ENCODE data around the gene NTN5.
"Not testable (repeated sequence)": the region's sequence is repeated elsewhere in the genome, so short reads cannot be mapped to it uniquely, and the experiment has no call there.

Gene NTN5

GRCh38 chr19:48639483-48640375, 33.1 kb downstream of the NTN5 start:
- no peak for DNase-seq

GRCh38 chr19:48638831-48639381, 33.9 kb downstream of the NTN5 start:
- DNase-seq: no peak

- peak; percentile 83 for DNase-seq
Observed at GRCh38 chr19:48637948-48638830, 34.6 kb downstream of the NTN5 start.

GRCh38 chr19:48637449-48637947, 35.3 kb downstream of the NTN5 start:
- peak; percentile 85 for DNase-seq

GRCh38 chr19:48636859-48637448, 35.9 kb downstream of the NTN5 start, which contains the start of gene DBP:
DBP (minus strand) TSS chr19:48637379; CDS start chr19:48636994, 385 bp downstream.
- no peak for DNase-seq

- no peak for DNase-seq
Observed at GRCh38 chr19:48635966-48636858, 36.6 kb downstream of the NTN5 start.

DNA sequence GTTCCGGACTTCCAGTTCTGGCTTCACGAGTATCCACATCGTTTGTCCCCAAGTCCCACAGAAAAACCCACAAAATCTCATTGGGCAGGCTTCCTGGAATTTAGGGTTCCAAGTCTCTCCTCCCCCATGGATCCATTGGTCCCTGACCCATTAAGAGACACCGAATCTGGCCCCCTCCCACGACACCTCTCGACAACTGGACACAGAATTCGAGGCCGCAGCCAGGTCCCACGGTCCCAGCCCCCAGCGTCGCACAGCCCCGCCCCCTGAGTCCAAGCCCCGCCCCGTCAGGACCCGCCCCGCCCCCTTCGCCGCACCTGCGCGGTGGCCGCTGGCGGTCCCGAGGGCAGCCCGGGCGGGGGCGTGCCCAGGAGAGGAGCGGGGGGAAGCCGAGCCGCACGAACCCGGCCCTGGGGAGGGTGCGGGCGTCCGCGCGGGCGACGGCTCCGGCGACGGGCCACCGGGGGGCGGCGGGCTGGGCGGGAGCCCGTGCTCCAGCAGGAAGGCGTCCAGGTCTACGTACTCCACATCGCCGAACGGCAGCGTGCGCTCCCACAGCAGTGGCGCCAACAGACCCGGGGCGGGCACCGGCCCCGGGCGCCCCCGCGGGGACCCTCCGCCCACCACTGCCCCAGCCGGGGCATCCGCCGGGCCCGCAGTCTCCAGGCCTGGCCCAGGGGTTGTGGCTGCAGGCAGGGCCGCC, 37.4 kb downstream of the NTN5 start:
- DNase-seq: no peak

GRCh38 chr19:48634424-48635262, 38.2 kb downstream of the NTN5 start:
- DNase-seq: peak; percentile 69

- DNase-seq: no peak
Observed at GRCh38 chr19:48634036-48634342, 38.8 kb downstream of the NTN5 start.

DNA sequence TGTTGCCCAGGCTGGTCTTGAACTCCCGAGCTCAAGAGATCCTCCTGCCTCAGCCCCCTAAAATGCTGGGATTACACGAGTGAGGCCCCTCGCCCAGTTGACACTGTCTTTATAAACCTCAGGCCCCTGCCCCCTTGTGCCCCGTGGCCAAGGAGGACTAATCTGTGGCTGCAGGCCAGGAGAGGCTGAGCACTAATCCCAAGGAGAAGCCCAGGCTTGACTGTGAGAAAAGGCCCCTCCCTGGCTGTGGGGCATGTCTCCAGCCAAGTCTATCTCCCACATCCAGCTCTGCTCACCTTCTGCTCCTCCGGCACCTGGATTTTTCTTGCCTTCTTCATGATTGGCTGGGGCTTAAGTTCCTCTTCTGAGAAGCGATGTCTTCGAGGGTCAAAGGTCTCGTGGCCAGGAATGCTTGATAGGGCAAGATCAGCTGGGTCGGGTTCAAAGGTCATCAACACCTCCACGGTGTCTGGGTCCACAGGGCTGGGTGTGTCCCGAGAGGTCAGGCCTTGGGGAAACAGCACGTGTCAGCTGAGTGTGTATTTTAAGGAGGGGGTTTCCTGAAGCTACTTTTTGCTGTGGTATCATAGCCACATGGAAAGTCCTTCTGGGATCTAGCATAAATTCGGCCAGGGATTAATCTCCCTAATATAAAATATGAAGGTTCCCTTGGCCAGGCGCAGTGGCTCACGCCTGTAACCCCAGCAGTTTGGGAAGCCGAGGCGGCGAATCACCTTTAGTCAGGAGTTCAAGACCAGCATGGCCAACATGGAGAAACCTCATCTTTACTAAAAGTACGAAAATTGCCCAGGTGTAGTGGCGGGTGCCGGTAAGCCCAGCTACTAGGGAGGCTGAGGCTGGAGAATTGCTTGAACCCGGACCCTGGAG, 39.4 kb downstream of the NTN5 start:
- no peak for DNase-seq

DNA sequence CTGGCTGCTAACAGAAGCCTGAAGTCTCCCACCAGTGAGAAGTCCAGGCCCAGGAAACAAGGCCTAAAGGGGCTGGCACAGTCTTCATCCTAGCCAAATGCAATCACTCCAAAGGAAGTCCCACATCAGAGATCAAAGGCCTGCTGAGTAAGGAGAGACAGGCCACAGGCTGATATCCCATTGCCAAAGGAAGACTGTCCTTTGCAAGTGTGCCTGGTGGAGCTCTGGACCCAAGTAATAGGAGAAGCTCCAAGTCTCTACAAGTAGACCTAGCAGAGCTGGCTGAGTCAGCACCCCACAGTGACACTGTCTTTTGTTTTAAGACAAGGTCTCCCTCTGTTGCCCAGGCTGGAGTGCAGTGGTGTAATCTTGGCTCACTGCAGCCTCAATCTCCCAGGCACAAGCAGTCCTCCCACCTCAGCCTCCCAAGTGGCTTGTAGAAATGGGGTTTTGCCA, 40.1 kb downstream of the NTN5 start:
- no peak for DNase-seq

DNA sequence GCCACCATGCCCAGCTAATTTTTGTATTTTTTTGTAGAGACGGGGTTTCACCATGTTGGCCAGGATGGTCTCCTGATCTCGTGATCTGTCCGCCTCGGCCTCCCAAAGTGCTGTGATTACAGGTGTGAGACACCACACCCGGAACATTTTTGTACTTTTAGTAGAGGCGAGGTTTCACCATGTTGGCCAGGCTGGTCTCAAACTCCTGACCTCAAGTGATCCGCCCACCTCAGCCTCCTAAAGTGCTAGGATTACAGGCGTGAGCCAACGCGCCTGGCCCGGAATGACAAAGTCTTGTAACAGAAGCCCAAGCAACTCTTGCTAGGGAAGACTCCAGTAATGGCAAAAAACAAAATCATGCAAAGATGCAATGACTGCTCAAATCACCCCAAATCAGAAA, 40.5 kb downstream of the NTN5 start:
- not testable (repeated sequence) for DNase-seq

- no peak for DNase-seq
Observed at GRCh38 chr19:48631225-48631624, 41.6 kb downstream of the NTN5 start.

- DNase-seq: no peak
Observed at GRCh38 chr19:48630296-48631063, 42.3 kb downstream of the NTN5 start.

DNA sequence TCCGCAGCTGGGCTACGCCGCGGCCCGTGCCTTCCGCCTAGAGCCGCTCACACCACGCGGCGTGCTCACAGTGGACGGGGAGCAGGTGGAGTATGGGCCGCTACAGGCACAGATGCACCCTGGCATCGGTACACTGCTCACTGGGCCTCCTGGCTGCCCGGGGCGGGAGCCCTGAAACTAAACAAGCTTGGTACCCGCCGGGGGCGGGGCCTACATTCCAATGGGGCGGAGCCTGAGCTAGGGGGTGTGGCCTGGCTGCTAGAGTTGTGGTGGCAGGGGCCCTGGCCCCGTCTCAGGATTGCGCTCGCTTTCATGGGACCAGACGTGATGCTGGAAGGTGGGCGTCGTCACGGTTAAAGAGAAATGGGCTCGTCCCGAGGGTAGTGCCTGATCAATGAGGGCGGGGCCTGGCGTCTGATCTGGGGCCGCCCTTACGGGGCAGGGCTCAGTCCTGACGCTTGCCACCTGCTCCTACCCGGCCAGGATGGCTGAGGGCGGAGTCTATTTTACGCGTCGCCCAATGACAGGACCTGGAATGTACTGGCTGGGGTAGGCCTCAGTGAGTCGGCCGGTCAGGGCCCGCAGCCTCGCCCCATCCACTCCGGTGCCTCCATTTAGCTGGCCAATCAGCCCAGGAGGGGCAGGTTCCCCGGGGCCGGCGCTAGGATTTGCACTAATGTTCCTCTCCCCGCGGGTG, 43.1 kb downstream of the NTN5 start:
- DNase-seq: no peak

GRCh38 chr19:48629297-48629598, 43.6 kb downstream of the NTN5 start:
- DNase-seq: no peak

GRCh38 chr19:48628486-48629296, 44.1 kb downstream of the NTN5 start:
- no peak for DNase-seq

Data from NCI-H1417 treated with DMSO at 0.1 percent for 48 hours (cell line).